Activated CD8-positive, alpha-beta T cell treated with anti-CD3 and anti-CD28 coated beads for 36 hours (primary cell): ENCODE data around the gene ADD1. TPM values are rescaled to one million over a fixed set of nuclear protein-coding genes. Genes with fewer than 3 reads are reported as not detected.
"Not testable (repeated sequence)": the region's sequence is repeated elsewhere in the genome, so short reads cannot be mapped to it uniquely, and the experiment has no call there.

Experiments
- ATAC-seq: fragments of 200-7000 bp; cut with Tn5 transposase; one replicate; pipeline ENCODE4 v1.10.0; 2021; ENCODE audit warnings: mild to moderate bottlenecking, moderate library complexity
- CTCF ChIA-PET: fragments of 350-600 bp; sonication (Branson Sonifier 250); formaldehyde crosslinking; loops from one replicate; lab custom pipeline; 2021; ENCODE audit warnings: antibody characterized with exemption; lab: Charles Lee
- POLR2A ChIA-PET: fragments of 350-600 bp; sonication (Branson Sonifier 250); formaldehyde crosslinking; loops from one replicate; lab custom pipeline; 2021; ENCODE audit warnings: antibody characterized with exemption; lab: Charles Lee
- DNase-seq: peaks from one replicate; pipeline ENCODE4 v3.0.0-alpha.2; 2020
- H3K27ac Mint-ChIP-seq: one replicate; pipeline ENCODE4 v1.8.0; 2021; ENCODE audit warnings: mild to moderate bottlenecking, mixed read lengths
- H3K27me3 Mint-ChIP-seq: one replicate; pipeline ENCODE4 v1.8.0; 2021; ENCODE audit warnings: mixed read lengths
- H3K36me3 Mint-ChIP-seq: one replicate; pipeline ENCODE4 v1.8.0; 2021; ENCODE audit warnings: low read depth, mixed read lengths
- H3K4me1 Mint-ChIP-seq: one replicate; pipeline ENCODE4 v1.8.0; 2021; ENCODE audit warnings: low read depth, mixed read lengths
- H3K4me3 Mint-ChIP-seq: one replicate; pipeline ENCODE4 v1.8.0; 2021; ENCODE audit warnings: mild to moderate bottlenecking, moderate library complexity, mixed read lengths
- H3K9me3 Mint-ChIP-seq: one replicate; pipeline ENCODE4 v1.8.0; 2021; ENCODE audit warnings: mixed read lengths
- intact Hi-C: fragments of 100-400 bp; cut with micrococcal nuclease; formaldehyde crosslinking; loops from one replicate; pipeline ENCODE4 v1.10.0; 2022
- total RNA-seq, 2 experiments: library from RNA; stranded (reverse); gene quantifications; one replicate each; pipeline ENCODE4 v1.2.3, GENCODE V29; 2021
- TF ChIP-seq, protein P1 (sequence below): fragments of 200-600 bp; IDR thresholded peaks from one replicate; pipeline ENCODE4 v1.8.0; 2022; ENCODE audit warnings: antibody characterized with exemption, mild to moderate bottlenecking

Gene ADD1
- total RNA-seq, 2 experiments from 2014 or later = 149 to 154 TPM

DNA sequence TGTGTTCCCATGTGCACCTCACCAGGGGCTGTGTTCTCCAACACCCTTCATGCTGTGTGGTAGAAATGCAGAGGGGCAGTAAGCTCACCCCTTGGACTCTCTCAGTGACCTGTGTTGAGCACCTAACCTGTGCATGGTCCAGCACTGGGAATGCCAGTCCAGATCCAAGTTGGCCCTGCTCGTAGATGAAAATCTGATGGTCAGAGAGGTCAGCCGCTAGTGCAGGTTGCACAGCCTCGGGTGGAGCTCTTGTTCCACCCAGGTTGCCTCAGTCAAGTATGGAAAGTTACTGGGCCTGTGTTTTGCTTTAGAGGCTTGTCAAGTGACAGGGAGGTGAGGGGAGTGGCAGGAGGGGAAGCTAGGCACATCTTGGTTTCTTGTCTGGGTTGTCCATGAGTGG lies 68.2 kb downstream of the ADD1 start:
- Mint-ChIP-seq H3K36me3 (peaks cover 49% of the 10 kb centered on the region), H3K4me1 (peaks cover 19% of the 10 kb centered on the region), H3K27me3 (no peaks in the 10 kb centered on the region), H3K9me3 (no peaks in the 10 kb centered on the region), H3K27ac (peak overlapping the region; percentile 38), H3K4me3 (no peak overlapping the region)
- TF ChIP-seq, protein P1, sequence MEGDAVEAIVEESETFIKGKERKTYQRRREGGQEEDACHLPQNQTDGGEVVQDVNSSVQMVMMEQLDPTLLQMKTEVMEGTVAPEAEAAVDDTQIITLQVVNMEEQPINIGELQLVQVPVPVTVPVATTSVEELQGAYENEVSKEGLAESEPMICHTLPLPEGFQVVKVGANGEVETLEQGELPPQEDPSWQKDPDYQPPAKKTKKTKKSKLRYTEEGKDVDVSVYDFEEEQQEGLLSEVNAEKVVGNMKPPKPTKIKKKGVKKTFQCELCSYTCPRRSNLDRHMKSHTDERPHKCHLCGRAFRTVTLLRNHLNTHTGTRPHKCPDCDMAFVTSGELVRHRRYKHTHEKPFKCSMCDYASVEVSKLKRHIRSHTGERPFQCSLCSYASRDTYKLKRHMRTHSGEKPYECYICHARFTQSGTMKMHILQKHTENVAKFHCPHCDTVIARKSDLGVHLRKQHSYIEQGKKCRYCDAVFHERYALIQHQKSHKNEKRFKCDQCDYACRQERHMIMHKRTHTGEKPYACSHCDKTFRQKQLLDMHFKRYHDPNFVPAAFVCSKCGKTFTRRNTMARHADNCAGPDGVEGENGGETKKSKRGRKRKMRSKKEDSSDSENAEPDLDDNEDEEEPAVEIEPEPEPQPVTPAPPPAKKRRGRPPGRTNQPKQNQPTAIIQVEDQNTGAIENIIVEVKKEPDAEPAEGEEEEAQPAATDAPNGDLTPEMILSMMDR = no peak
- POLR2A ChIA-PET = interaction anchor here (1.2 kb wide), 1 partner anchor 9 kb away, joined by 3 read pairs; no protein-coding TSS in a partner anchor
- DNase-seq (no peak), ATAC-seq (no peak)
- intact Hi-C loops = no loop called here
- CTCF ChIA-PET = interaction anchor here (0.7 kb wide), 1 partner anchor 26 kb away, joined by 3 read pairs; no protein-coding TSS in a partner anchor

DNA sequence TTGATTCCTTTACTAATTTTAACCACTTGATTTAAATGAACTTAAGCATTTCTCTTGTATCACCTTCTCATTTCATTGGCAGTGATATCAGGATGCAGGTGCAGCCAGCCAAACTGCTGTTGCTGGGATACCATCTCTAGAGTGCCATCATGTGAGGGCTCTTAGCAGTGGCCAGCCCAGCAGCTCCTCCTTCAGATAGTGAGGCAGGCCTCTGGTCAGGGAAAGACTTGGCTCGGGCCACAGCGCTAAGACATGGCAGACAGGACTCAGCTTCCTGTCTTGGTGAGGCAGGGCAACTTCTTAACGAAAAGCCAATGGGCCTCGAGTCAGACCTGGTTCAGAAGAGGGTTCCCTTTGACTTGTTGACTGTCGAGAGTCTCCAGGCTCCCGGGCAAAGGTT lies 69.5 kb downstream of the ADD1 start:
- H3K4me1 Mint-ChIP-seq = peaks cover 21% of the 10 kb centered on the region
- DNase-seq (no peak), ATAC-seq (no peak)
- no peak overlapping the region for H3K27ac Mint-ChIP-seq
- no peak overlapping the region for H3K4me3 Mint-ChIP-seq
- peaks cover 48% of the 10 kb centered on the region for H3K36me3 Mint-ChIP-seq
- TF ChIP-seq, protein P1 = no peak
- ChIA-PET CTCF (no interaction called here), POLR2A (interaction anchor here (0.6 to 1.3 kb wide), 3 partner anchors 19 to 117 kb away, joined by 3 to 4 read pairs (median 3); no protein-coding TSS in a partner anchor)
- H3K27me3 Mint-ChIP-seq = no peaks in the 10 kb centered on the region
- no peaks in the 10 kb centered on the region for H3K9me3 Mint-ChIP-seq
- intact Hi-C loops = no loop called here

DNA sequence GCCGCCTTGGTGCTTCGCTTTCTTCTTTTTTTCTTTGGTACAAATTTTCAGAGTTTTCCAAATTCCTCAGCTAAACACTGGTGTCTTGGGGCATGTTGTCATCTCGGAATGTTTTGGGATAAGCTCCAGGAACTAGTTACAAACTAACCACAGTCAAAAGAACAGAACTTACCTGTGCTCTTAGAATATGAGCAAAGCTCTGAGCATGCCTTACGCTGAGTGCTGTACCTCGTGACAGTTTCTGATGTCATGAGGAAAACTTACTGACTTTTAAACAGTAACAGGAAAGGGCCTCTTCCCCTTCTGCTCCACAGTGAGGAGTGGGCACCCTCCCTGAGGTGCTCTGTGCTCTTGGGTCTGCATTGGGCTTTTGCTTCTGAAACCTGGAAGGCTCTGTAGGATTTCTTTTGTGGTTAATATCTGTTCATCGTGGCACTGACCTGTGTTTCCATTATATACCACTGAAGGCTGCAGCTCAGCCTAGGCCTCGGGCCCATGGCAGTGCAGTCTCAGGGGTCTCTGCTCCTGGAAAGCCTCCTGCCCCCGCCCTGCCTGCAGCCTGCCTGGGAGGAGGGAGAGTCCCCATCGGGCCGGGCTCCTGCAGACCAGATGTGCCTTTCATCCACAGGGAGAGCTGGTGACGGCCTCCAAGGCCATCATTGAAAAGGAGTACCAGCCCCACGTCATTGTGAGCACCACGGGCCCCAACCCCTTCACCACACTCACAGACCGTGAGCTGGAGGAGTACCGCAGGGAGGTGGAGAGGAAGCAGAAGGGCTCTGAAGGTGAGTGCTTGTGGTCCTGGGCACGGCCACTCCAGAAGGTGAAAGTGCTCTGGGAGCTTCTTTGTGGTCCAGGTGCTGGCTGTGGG lies 70.8 kb downstream of the ADD1 start:
- DNase-seq (peak; percentile 60), ATAC-seq (peak; percentile 74)
- Mint-ChIP-seq H3K4me1 (peaks cover 25% of the 10 kb centered on the region), H3K36me3 (peaks cover 46% of the 10 kb centered on the region), H3K4me3 (no peak overlapping the region), H3K9me3 (no peaks in the 10 kb centered on the region), H3K27ac (peak overlapping the region; percentile 6), H3K27me3 (no peaks in the 10 kb centered on the region)
- TF ChIP-seq, protein P1 = no peak
- intact Hi-C loops = no loop called here
- ChIA-PET POLR2A (interaction anchor here (0.6 to 1.3 kb wide), 2 partner anchors 17 to 515 kb away, joined by 3 to 4 read pairs; no protein-coding TSS in a partner anchor), CTCF (no interaction called here)

DNA sequence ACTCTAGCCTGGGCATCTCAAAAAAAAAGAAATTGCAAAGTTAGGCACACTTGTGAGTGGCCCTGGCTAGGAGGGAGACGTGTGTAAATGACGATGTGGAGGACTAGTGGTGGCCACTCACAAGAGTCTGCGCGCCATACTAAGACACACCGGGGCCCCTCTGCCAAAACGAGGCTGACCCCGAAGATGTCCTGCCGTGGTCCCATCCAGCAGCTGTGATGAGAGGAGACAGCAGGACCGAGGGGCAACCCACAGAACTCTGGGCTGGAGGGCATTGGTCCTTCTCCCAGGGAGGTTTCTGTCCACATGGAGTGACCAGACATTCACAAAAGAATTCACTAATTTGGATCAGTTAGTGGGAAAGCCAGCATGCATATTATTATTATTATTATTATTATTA lies 72.1 kb downstream of the ADD1 start:
- H3K4me3 Mint-ChIP-seq = no peak overlapping the region
- peaks cover 53% of the 10 kb centered on the region for H3K36me3 Mint-ChIP-seq
- H3K27me3 Mint-ChIP-seq = no peaks in the 10 kb centered on the region
- TF ChIP-seq, protein P1 = no peak
- ChIA-PET POLR2A (no interaction called here), CTCF (no interaction called here)
- no peak for DNase-seq
- H3K4me1 Mint-ChIP-seq = peaks cover 35% of the 10 kb centered on the region
- H3K9me3 Mint-ChIP-seq = no peaks in the 10 kb centered on the region
- intact Hi-C loops = no loop called here
- H3K27ac Mint-ChIP-seq = no peak overlapping the region
- no peak for ATAC-seq

DNA sequence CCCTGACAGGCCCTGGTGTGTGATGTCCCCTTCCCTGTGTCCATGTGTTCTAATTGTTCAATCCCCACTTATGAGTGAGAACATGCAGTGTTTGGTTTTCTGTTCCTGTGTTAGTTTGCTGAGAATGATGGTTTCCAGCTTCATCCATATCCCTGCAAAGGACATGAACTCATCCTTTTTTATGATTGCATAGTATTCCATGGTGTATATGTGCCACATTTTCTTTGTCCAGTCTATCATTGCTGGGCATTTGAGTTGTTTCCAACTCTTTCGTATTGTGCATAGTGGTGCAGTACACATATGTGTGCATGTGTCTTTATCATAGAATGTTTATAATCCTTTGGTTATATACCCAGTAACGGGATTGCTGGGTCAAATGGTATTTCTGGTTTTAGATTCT lies 73.1 kb downstream of the ADD1 start:
- H3K27me3 Mint-ChIP-seq, H3K9me3 Mint-ChIP-seq, H3K4me3 Mint-ChIP-seq, intact Hi-C loops, H3K27ac Mint-ChIP-seq, DNase-seq, CTCF ChIA-PET, POLR2A ChIA-PET, ATAC-seq: not testable (repeated sequence)
- Mint-ChIP-seq H3K4me1 (peaks cover 42% of the 10 kb centered on the region), H3K36me3 (peaks cover 55% of the 10 kb centered on the region)

DNA sequence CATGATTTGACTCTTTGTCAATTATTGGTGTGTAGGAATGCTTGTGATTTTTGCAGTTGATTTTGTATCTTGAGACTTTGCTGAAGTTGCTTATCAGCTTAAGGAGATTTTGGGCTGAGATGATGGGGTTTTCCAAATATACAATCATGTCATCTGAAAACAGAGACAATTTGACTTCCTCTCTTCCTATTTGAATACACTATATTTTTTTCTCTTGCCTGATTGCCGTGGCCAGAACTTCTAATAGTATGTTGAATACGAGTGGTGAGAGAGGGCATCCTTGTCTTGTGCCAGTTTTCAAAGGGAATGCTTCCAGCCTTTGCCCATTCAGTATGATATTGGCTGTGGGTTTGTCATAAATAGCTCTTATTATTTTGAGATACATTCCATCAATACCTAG lies 74.7 kb downstream of the ADD1 start:
- CTCF ChIA-PET, H3K9me3 Mint-ChIP-seq, H3K4me3 Mint-ChIP-seq, intact Hi-C loops, ATAC-seq, H3K27ac Mint-ChIP-seq, DNase-seq, POLR2A ChIA-PET, H3K27me3 Mint-ChIP-seq: not testable (repeated sequence)
- H3K4me1 Mint-ChIP-seq = peaks cover 58% of the 10 kb centered on the region
- peaks cover 61% of the 10 kb centered on the region for H3K36me3 Mint-ChIP-seq

DNA sequence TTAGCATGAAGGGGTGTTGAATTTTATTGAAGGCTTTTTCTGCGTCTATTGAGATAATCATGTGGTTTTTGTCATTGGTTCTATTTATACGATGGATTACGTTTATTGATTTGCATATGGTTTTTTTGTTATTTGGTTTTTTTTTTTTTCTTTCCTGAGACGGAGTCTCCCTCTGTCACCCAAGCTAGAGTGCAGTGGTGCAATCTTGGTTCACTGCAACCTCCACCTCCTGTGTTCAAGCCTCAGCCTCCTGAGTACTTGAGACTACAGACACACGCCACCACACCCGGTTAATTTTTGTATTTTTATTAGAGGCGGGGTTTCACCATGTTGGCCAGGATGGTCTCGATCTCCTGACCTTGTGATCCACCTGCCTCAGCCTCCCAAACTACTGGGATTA lies 75.1 kb downstream of the ADD1 start:
- Mint-ChIP-seq H3K4me1 (peaks cover 62% of the 10 kb centered on the region), H3K36me3 (peaks cover 65% of the 10 kb centered on the region)
- H3K27me3 Mint-ChIP-seq, intact Hi-C loops, DNase-seq, H3K9me3 Mint-ChIP-seq, CTCF ChIA-PET, H3K4me3 Mint-ChIP-seq, ATAC-seq, H3K27ac Mint-ChIP-seq: not testable (repeated sequence)
- POLR2A ChIA-PET = interaction anchor here (1.0 kb wide), 1 partner anchor 9 kb away, joined by 3 read pairs; no protein-coding TSS in a partner anchor
